ENCODE data around the gene DDR1.
"Not testable (repeated sequence)": the region's sequence is repeated elsewhere in the genome, so short reads cannot be mapped to it uniquely, and the experiment has no call there.

DDR1 gene

GRCh38 chr6:30894935-30895334, 10.6 kb downstream of the DDR1 start:
- no peak for DNase-seq

GRCh38 chr6:30895343-30895742, 11.0 kb downstream of the DDR1 start:
- no peak for DNase-seq

- DNase-seq, result no peak
These were observed 12.2 kb downstream of the DDR1 start for GRCh38 chr6:30896541-30896940.

GRCh38 chr6:30897882-30898281, 13.6 kb downstream of the DDR1 start:
- DNase-seq, result no peak

GRCh38 chr6:30898750-30899360, 14.5 kb downstream of the DDR1 start:
- no peak for DNase-seq

GRCh38 chr6:30900863-30901417, 16.6 kb downstream of the DDR1 start:
- no peak for DNase-seq

- no peak for DNase-seq
These were observed 17.1 kb downstream of the DDR1 start for GRCh38 chr6:30901436-30901835.

- not testable (repeated sequence) for DNase-seq
These were observed 17.9 kb downstream of the DDR1 start for GRCh38 chr6:30902196-30902595.

GRCh38 chr6:30902709-30903108, 18.4 kb downstream of the DDR1 start:
- no peak for DNase-seq

- no peak for DNase-seq
These were observed 18.9 kb downstream of the DDR1 start for GRCh38 chr6:30903236-30903635.

- not testable (repeated sequence) for DNase-seq
These were observed 23.0 kb downstream of the DDR1 start for GRCh38 chr6:30907290-30907757.

GRCh38 chr6:30907758-30908591, 23.7 kb downstream of the DDR1 start, which contains the start of gene GTF2H4:
Gene GTF2H4, plus strand, starts transcription at chr6:30908207.
- peak; percentile 99 for DNase-seq

- no peak for DNase-seq
These were observed 24.4 kb downstream of the DDR1 start for GRCh38 chr6:30908700-30909099.

- DNase-seq, result not testable (repeated sequence)
These were observed 26.2 kb downstream of the DDR1 start for GRCh38 chr6:30910473-30910872.

- DNase-seq, result no peak
These were observed 28.6 kb downstream of the DDR1 start for GRCh38 chr6:30912746-30913520.

GRCh38 chr6:30913721-30914075, 29.4 kb downstream of the DDR1 start:
- DNase-seq, result no peak

- DNase-seq, result peak; percentile 89
These were observed 29.9 kb downstream of the DDR1 start, which contains the start of gene VARS2 for GRCh38 chr6:30914076-30914853. Gene VARS2, plus strand, starts transcription at chr6:30914238. Its CDS starts 599 bp downstream, at chr6:30914837.

GRCh38 chr6:30914854-30915590, 30.7 kb downstream of the DDR1 start:
- peak; percentile 3 for DNase-seq

- DNase-seq, result peak; percentile 71
These were observed 31.2 kb downstream of the DDR1 start for GRCh38 chr6:30915591-30915946.

- no peak for DNase-seq
These were observed 32.7 kb downstream of the DDR1 start for GRCh38 chr6:30917041-30917440.

- DNase-seq, result no peak
These were observed 33.2 kb downstream of the DDR1 start for GRCh38 chr6:30917487-30917886.

Measured in fibroblast of skin of back (primary cell).